ENCODE data around the gene DERA.
"Not testable (repeated sequence)": the region's sequence is repeated elsewhere in the genome, so short reads cannot be mapped to it uniquely, and the experiment has no call there.

DNA sequence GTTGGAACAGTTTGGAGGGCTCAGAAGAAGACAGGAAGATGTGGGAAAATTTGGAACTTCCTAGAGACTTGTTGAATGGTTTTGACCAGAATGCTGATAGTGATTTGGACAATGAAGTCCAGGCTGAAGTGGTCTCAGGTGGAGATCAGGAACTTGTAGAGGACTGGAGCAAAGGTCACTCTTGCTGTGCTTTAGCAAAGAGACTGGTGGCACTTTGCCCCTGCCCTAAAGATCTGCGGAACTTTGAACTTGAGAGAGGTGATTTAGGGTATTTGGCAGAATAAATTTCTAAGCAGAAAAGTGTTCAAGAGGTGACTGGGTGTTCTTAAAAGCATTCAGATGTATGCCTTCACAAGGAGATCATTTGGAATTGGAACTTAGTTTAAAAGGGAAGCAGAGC, 102.6 kb downstream of the DERA start:
- TF ChIP-seq BRCA1 (IDR thresholded peaks at IDR 0.05); BRCA1 (CRISPR knock-in tag; IDR thresholded peaks at IDR 0.05); TBP (optimal IDR thresholded peaks at IDR 0.05; ENCODE audit: low read depth, low read length); RNF2 (IDR thresholded peaks at IDR 0.05); EZH2 (IDR thresholded peaks at IDR 0.05; ENCODE audit: borderline replicate concordance, low read depth, low read length); BMI1 (IDR thresholded peaks at IDR 0.05; ENCODE audit: low read length); HDAC3 (IDR thresholded peaks at IDR 0.05; ENCODE audit: borderline replicate concordance, partially characterized antibody); BHLHE40 (IDR thresholded peaks at IDR 0.05; ENCODE audit: low read length); TCF7 (IDR thresholded peaks at IDR 0.05; ENCODE audit: borderline replicate concordance); TEAD4 (IDR thresholded peaks at IDR 0.05; ENCODE audit: low read length); TEAD4 (CRISPR knock-in tag; IDR thresholded peaks at IDR 0.05; ENCODE audit: borderline replicate concordance): not testable (repeated sequence)
- TF ChIP-seq, protein P1, sequence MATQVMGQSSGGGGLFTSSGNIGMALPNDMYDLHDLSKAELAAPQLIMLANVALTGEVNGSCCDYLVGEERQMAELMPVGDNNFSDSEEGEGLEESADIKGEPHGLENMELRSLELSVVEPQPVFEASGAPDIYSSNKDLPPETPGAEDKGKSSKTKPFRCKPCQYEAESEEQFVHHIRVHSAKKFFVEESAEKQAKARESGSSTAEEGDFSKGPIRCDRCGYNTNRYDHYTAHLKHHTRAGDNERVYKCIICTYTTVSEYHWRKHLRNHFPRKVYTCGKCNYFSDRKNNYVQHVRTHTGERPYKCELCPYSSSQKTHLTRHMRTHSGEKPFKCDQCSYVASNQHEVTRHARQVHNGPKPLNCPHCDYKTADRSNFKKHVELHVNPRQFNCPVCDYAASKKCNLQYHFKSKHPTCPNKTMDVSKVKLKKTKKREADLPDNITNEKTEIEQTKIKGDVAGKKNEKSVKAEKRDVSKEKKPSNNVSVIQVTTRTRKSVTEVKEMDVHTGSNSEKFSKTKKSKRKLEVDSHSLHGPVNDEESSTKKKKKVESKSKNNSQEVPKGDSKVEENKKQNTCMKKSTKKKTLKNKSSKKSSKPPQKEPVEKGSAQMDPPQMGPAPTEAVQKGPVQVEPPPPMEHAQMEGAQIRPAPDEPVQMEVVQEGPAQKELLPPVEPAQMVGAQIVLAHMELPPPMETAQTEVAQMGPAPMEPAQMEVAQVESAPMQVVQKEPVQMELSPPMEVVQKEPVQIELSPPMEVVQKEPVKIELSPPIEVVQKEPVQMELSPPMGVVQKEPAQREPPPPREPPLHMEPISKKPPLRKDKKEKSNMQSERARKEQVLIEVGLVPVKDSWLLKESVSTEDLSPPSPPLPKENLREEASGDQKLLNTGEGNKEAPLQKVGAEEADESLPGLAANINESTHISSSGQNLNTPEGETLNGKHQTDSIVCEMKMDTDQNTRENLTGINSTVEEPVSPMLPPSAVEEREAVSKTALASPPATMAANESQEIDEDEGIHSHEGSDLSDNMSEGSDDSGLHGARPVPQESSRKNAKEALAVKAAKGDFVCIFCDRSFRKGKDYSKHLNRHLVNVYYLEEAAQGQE (IDR thresholded peaks at IDR 0.05; ENCODE audit: borderline replicate concordance): not testable (repeated sequence)
- TF ChIP-seq, protein P1 (CRISPR knock-in tag; IDR thresholded peaks at IDR 0.05; ENCODE audit: low read depth): not testable (repeated sequence)
- TF ChIP-seq, protein P2, sequence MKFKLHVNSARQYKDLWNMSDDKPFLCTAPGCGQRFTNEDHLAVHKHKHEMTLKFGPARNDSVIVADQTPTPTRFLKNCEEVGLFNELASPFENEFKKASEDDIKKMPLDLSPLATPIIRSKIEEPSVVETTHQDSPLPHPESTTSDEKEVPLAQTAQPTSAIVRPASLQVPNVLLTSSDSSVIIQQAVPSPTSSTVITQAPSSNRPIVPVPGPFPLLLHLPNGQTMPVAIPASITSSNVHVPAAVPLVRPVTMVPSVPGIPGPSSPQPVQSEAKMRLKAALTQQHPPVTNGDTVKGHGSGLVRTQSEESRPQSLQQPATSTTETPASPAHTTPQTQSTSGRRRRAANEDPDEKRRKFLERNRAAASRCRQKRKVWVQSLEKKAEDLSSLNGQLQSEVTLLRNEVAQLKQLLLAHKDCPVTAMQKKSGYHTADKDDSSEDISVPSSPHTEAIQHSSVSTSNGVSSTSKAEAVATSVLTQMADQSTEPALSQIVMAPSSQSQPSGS (CRISPR knock-in tag; IDR thresholded peaks at IDR 0.05): not testable (repeated sequence)

All from K562 (cell line).